Liver (tissue), 9 donors: ENCODE results near the gene SETBP1. TPM values are rescaled to one million over a fixed set of nuclear protein-coding genes. Genes with fewer than 3 reads are reported as not detected.
"Not testable (repeated sequence)": the region's sequence is repeated elsewhere in the genome, so short reads cannot be mapped to it uniquely, and the experiment has no call there.

Experiments
- DNase-seq: peaks from one replicate; pipeline ENCODE4 v3.0.0-alpha.2; 2017; ENCODE audit warnings: low spot score
- H3K27ac ChIP-seq, 2 donors: one replicate each; pipeline ENCODE4 v1.7.0; 2013; ENCODE audit warnings: inconsistent platforms in 2 of 2, low read length in 2 of 2, control low read depth in 1 of 2, low read depth in 1 of 2, mild to moderate bottlenecking in 1 of 2
- H3K27me3 ChIP-seq, 4 donors: one replicate each; pipeline versions ENCODE4 v1.6.1 to v1.7.0; 2013; ENCODE audit warnings: low read length in 3 of 4, inconsistent platforms in 1 of 4, mild to moderate bottlenecking in 1 of 4, moderate library complexity in 1 of 4; ENCODE audit not compliant: control insufficient read depth in 4 of 4, insufficient read depth in 4 of 4
- H3K36me3 ChIP-seq, 4 donors: one replicate each; pipeline versions ENCODE4 v1.6.1 to v1.7.0; 2013; ENCODE audit warnings: low read length in 3 of 4, mild to moderate bottlenecking in 3 of 4, low read depth in 1 of 4, moderate library complexity in 1 of 4; ENCODE audit not compliant: control insufficient read depth in 4 of 4, insufficient read depth in 3 of 4
- H3K4me1 ChIP-seq, 4 donors: one replicate each; pipeline versions ENCODE4 v1.6.1 to v1.7.0; 2013; ENCODE audit warnings: low read length in 3 of 4, mild to moderate bottlenecking in 3 of 4, moderate library complexity in 1 of 4; ENCODE audit not compliant: control insufficient read depth in 4 of 4, insufficient read depth in 4 of 4
- H3K4me3 ChIP-seq, 3 donors: one replicate each; pipeline versions ENCODE4 v1.6.1 to v1.7.0; 2013; ENCODE audit warnings: low read length in 3 of 3, control low read depth in 1 of 3, low read depth in 1 of 3, mild to moderate bottlenecking in 1 of 3
- H3K9ac ChIP-seq, 2 donors: one replicate each; pipeline ENCODE4 v1.7.0; 2013; ENCODE audit warnings: low read length in 2 of 2, mild to moderate bottlenecking in 2 of 2, moderate library complexity in 2 of 2, control low read depth in 1 of 2, low read depth in 1 of 2
- H3K9me3 ChIP-seq, 4 donors: one replicate each; pipeline versions ENCODE4 v1.6.1 to v1.7.0; 2013; ENCODE audit warnings: low read length in 3 of 4; ENCODE audit not compliant: control insufficient read depth in 4 of 4
- CTCF ChIP-seq: fragments of 150-350 bp; IDR thresholded peaks from 2 replicates; pipeline ENCODE4 v1.5.1; 2017; ENCODE audit warnings: improper control_type of control experiment, low read depth, low read length; ENCODE audit not compliant: missing input control
- FOXA1 ChIP-seq: IDR thresholded peaks from 2 replicates; pipeline ENCODE4 v1.6.1; 2016; ENCODE audit warnings: antibody characterized with exemption
- FOXA2 ChIP-seq: IDR thresholded peaks from 2 replicates; pipeline ENCODE4 v1.6.1; 2016; ENCODE audit warnings: antibody characterized with exemption
- GABPA ChIP-seq, 2 donors: IDR thresholded peaks in 1 of 2; conservative IDR thresholded peaks in 1 of 2; 2 replicates each; pipeline ENCODE4 v1.6.1; 2016; ENCODE audit warnings: antibody characterized with exemption in 2 of 2, mild to moderate bottlenecking in 1 of 2, moderate library complexity in 1 of 2
- HNF4A ChIP-seq, 2 donors: conservative IDR thresholded peaks; 2 replicates each; pipeline ENCODE4 v1.6.1; 2016; ENCODE audit warnings: antibody characterized with exemption in 2 of 2, mild to moderate bottlenecking in 2 of 2
- JUND ChIP-seq, 2 donors: IDR thresholded peaks; 2 replicates each; pipeline ENCODE4 v1.6.1; 2016; ENCODE audit warnings: antibody characterized with exemption in 2 of 2
- MAX ChIP-seq: IDR thresholded peaks from 2 replicates; pipeline ENCODE4 v1.6.1; 2016; ENCODE audit warnings: antibody characterized with exemption
- NR2F2 ChIP-seq: IDR thresholded peaks from 2 replicates; pipeline ENCODE4 v1.6.1; 2016; ENCODE audit warnings: antibody characterized with exemption
- RAD21 ChIP-seq, 2 donors: IDR thresholded peaks; 2 replicates each; pipeline ENCODE4 v1.6.1; 2016; ENCODE audit warnings: antibody characterized with exemption in 2 of 2, mild to moderate bottlenecking in 2 of 2
- REST ChIP-seq: IDR thresholded peaks from 2 replicates; pipeline ENCODE4 v1.6.1; 2016; ENCODE audit warnings: antibody characterized with exemption, mild to moderate bottlenecking
- RXRA ChIP-seq, 2 donors: IDR thresholded peaks; 2 replicates each; pipeline ENCODE4 v1.6.1; 2017 to 2018; ENCODE audit warnings: antibody characterized with exemption in 2 of 2, mild to moderate bottlenecking in 1 of 2
- YY1 ChIP-seq: IDR thresholded peaks from 2 replicates; pipeline ENCODE4 v1.6.1; 2016; ENCODE audit warnings: antibody characterized with exemption, mild to moderate bottlenecking
- ZBTB33 ChIP-seq: IDR thresholded peaks from 2 replicates; pipeline ENCODE4 v1.6.1; 2016; ENCODE audit warnings: antibody characterized with exemption
- WGBS: extraction: QIAGEN DNeasy Blood & Tissue Kit; methylation state at CpG from one replicate; pipeline ENCODE4 v1.1.7; 2013; 5-methylcytosine and 5-hydroxymethylcytosine counted together
- polyA plus RNA-seq, 2 donors: library from polyadenylated mRNA; stranded (reverse) in 1 of 2; unstranded in 1 of 2; fragments of 200-250 nt in 1 of 2; fragments of >200 nt in 1 of 2; fragmentation: Nextera tagmentation in 1 of 2; extraction: Ambion mirVana in 1 of 2; gene quantifications; one replicate each; pipeline versions ENCODE4 v1.2.1 to v1.2.3, GENCODE V29; 2013 to 2015
- total RNA-seq, 2 donors: library from RNA; depleted of rRNA; stranded (reverse); fragments of >200 nt; gene quantifications; one replicate each; pipeline ENCODE4 v1.2.3, GENCODE V29; 2014
- TF ChIP-seq, protein P1 (sequence below): IDR thresholded peaks from 2 replicates; pipeline ENCODE4 v1.6.1; 2016; ENCODE audit warnings: antibody characterized with exemption
- donor health status: healthy.
- donor health status: healthy.
- donor health status: healthy.
- donor health status: healthy.
- donor health status: healthy.

SETBP1 gene
- total and polyA plus RNA-seq, 4 donors, result 2.5 to 15.8 (median 4.7) TPM

DNA sequence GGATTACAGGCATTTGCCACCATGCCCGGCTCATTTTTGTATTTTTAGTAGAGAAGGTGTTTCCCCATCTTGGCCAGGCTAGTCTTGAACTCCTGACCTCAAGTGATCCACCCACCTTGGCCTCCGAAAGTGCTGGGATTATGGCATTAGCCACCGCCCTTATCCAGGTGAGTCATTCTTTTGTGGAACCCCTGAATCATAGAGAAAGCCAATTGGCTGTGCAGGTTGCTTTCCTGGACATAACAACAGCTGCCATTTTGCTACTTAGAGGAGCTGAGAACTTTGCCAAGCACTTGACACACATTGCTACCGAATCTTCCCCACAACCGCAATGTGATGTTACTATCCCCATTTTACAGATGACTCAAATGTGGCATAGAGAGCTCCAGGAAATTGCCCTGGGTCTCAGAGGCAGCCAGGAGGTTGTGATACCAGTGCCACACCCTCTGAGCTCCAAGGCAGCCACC, 36.0 kb downstream of the SETBP1 start:
- peaks cover 0 to 9% (median 3%) of the 10 kb centered on the region in 4 donors for H3K4me1 ChIP-seq
- H3K27ac ChIP-seq, result no peak overlapping the region
- no peaks in the 10 kb centered on the region for H3K9me3 ChIP-seq
- 90% methylated on average over 5 of the region's 5 CpGs for WGBS
- no peak overlapping the region for H3K4me3 ChIP-seq
- no peaks in the 10 kb centered on the region for H3K27me3 ChIP-seq
- H3K36me3 ChIP-seq, result peaks cover 0 to 9% (median 1%) of the 10 kb centered on the region in 4 donors
- TF ChIP-seq GABPA (IDR thresholded peaks at IDR 0.05 in 1 of 2, conservative IDR thresholded peaks at IDR 0.05 in 1 of 2) (no peak), FOXA2 (no peak), MAX (no peak), REST (no peak), RXRA (IDR thresholded peaks at IDR 0.05) (no peak), CTCF (no peak), YY1 (no peak), JUND (IDR thresholded peaks at IDR 0.05) (no peak), FOXA1 (no peak), ZBTB33 (no peak), NR2F2 (no peak)
- TF ChIP-seq, protein P1, sequence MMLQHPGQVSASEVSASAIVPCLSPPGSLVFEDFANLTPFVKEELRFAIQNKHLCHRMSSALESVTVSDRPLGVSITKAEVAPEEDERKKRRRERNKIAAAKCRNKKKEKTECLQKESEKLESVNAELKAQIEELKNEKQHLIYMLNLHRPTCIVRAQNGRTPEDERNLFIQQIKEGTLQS, result no peak
- no peak for DNase-seq
- H3K9ac ChIP-seq, result no peak overlapping the region

GRCh38 chr18:44719519-44720060, 38.9 kb downstream of the SETBP1 start:
- H3K36me3 ChIP-seq, result peaks cover 0 to 3% (median 0%) of the 10 kb centered on the region in 4 donors
- H3K4me1 ChIP-seq, result peaks cover 2 to 18% (median 8%) of the 10 kb centered on the region in 4 donors
- no peak overlapping the region for H3K27ac ChIP-seq

DNA sequence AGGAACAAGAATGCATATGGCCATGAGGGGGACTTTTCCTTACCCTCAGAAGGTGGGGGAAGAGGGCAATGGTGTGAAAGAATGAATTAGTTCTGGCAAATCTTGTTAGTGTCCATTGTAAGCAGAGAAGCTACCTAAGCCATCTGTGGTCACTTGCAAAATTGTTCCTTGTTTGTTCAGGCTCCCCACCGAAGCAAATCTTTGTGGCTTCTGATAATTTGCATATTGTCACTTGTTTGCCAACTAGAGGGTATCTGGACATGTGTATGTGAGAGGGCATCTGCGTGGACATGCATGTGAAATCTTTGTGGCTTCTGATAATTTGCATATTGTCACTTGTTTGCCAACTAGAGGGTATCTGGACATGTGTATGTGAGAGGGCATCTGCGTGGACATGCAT, 41.1 kb downstream of the SETBP1 start:
- not testable (repeated sequence) for H3K4me3 ChIP-seq, H3K36me3 ChIP-seq, H3K27ac ChIP-seq, H3K27me3 ChIP-seq, DNase-seq, H3K9ac ChIP-seq, H3K9me3 ChIP-seq
- peaks cover 10 to 33% (median 21%) of the 10 kb centered on the region in 4 donors for H3K4me1 ChIP-seq
- 82% methylated on average over 3 of the region's 3 CpGs for WGBS

More at GRCh38 chr18:44719519-44720060, 38.9 kb downstream of the SETBP1 start:
- Histone ChIP-seq H3K9me3 (no peaks in the 10 kb centered on the region), H3K4me3 (no peak overlapping the region), H3K27me3 (no peaks in the 10 kb centered on the region), H3K9ac (no peak overlapping the region)
- 91% methylated on average over 3 of the region's 3 CpGs for WGBS
- TF ChIP-seq YY1 (no peak), RXRA (IDR thresholded peaks at IDR 0.05) (no peak), RAD21 (IDR thresholded peaks at IDR 0.05) (peak in 1 of 2 donors; percentile 48), NR2F2 (peak; percentile 75), HNF4A (conservative IDR thresholded peaks at IDR 0.05) (peak in 1 of 2 donors; percentile 57)
- no peak for DNase-seq
